ENCODE data around the gene NDUFA3.

- TF ChIP-seq EZH2 (IDR thresholded peaks at IDR 0.05) (no peak), POLR2AphosphoS5 (IDR thresholded peaks at IDR 0.05; ENCODE audit: borderline replicate concordance, low read depth, low read length) (no peak), FOXP2 (optimal IDR thresholded peaks at IDR 0.05; ENCODE audit: control extremely low read depth, extremely low read length, insufficient read depth) (no peak)
Observed at GRCh38 chr19:54148158-54148557, 45.5 kb downstream of the NDUFA3 start.
